PC-3 (cell line): ENCODE measurements around the gene DLD. TPM values are rescaled to one million over a fixed set of nuclear protein-coding genes. Genes with fewer than 3 reads are reported as not detected.
A peak's percentile ranks its signal among the peaks of the same experiment; 100 is the strongest.

ENCODE experiments used
- ATAC-seq: fragments of 200-7000 bp; cut with Tn5 transposase; 2 replicates; pipeline ENCODE4 v1.9.1; 2020; ENCODE audit warnings: mild to moderate bottlenecking, moderate library complexity
- BruUV-seq: library from RNA; stranded (reverse); fragments of 400-500 nt; replicated peaks from 2 replicates; lab custom pipeline; 2021; lab: Mats Ljungman, UMichigan
- CTCF ChIA-PET: fragments of 300-600 bp; sonication (Branson Sonifier 250); formaldehyde crosslinking; loops from one replicate; lab custom pipeline; 2022; ENCODE audit warnings: antibody characterized with exemption; lab: Charles Lee
- POLR2A ChIA-PET: fragments of 300-600 bp; sonication (Branson Sonifier 250); formaldehyde crosslinking; loops from one replicate; lab custom pipeline; 2022; ENCODE audit warnings: antibody characterized with exemption; ENCODE audit not compliant: unreplicated experiment; lab: Charles Lee
- DNase-seq: peaks from one replicate; pipeline ENCODE4 v3.0.0-alpha.2; 2015
- H2AFZ ChIP-seq: fragments of 300-600 bp; sonication (generic); 2 replicates; pipeline ENCODE4 v1.6.0; 2016; ENCODE audit warnings: antibody characterized with exemption, low read length
- H3F3A ChIP-seq: fragments of 300-600 bp; sonication (generic); one replicate; pipeline ENCODE4 v1.6.0; 2017; ENCODE audit warnings: antibody characterized with exemption, low read length, control low read depth, mild to moderate bottlenecking; ENCODE audit not compliant: unreplicated experiment
- H3K27ac ChIP-seq: fragments of 300-600 bp; sonication (generic); 2 replicates; pipeline ENCODE4 v1.5.1; 2016; ENCODE audit warnings: mild to moderate bottlenecking, low read length
- H3K27me3 ChIP-seq: fragments of 300-600 bp; sonication (generic); 2 replicates; pipeline ENCODE4 v1.6.1; 2016; ENCODE audit warnings: low read length, mixed read lengths
- H3K36me3 ChIP-seq: fragments of 300-600 bp; sonication (generic); 2 replicates; pipeline ENCODE4 v1.6.1; 2016; ENCODE audit warnings: low read depth, mixed run types, low read length, mixed read lengths
- H3K4me1 ChIP-seq: fragments of 300-600 bp; sonication (generic); 2 replicates; pipeline ENCODE4 v1.5.1; 2016; ENCODE audit warnings: low read length; ENCODE audit not compliant: insufficient read depth
- H3K4me2 ChIP-seq: fragments of 300-600 bp; sonication (generic); 2 replicates; pipeline ENCODE4 v1.6.0; 2016; ENCODE audit warnings: low read length
- H3K4me3 ChIP-seq: fragments of 300-600 bp; sonication (generic); 2 replicates; pipeline ENCODE4 v1.5.1; 2016; ENCODE audit warnings: mild to moderate bottlenecking, low read length, mixed read lengths
- H3K79me2 ChIP-seq: fragments of 300-600 bp; sonication (generic); 2 replicates; pipeline ENCODE4 v1.6.1; 2017; ENCODE audit warnings: low read length, mixed read lengths
- H3K9ac ChIP-seq: fragments of 300-600 bp; sonication (generic); 2 replicates; pipeline ENCODE4 v1.6.0; 2016; ENCODE audit warnings: mild to moderate bottlenecking, low read length
- H3K9me2 ChIP-seq: fragments of 300-600 bp; sonication (generic); replicated peaks from 2 replicates; pipeline ENCODE4 v1.6.1; 2016; ENCODE audit warnings: mixed run types, low read length, mixed read lengths
- H3K9me3 ChIP-seq: fragments of 300-600 bp; sonication (generic); 2 replicates; pipeline ENCODE4 v1.6.1; 2016; ENCODE audit warnings: low read length, mixed read lengths
- H4K20me1 ChIP-seq: fragments of 300-600 bp; sonication (generic); 2 replicates; pipeline ENCODE4 v1.6.1; 2016; ENCODE audit warnings: low read length, mixed read lengths
- CTCF ChIP-seq: fragments of 300-600 bp; sonication (generic); conservative IDR thresholded peaks from 2 replicates; pipeline ENCODE4 v1.5.1; 2017; ENCODE audit warnings: antibody characterized with exemption, low read depth, mild to moderate bottlenecking, low read length
- EZH2 ChIP-seq: fragments of 300-600 bp; sonication (generic); IDR thresholded peaks from one replicate; pipeline ENCODE4 v1.6.1; 2017; ENCODE audit warnings: antibody characterized with exemption, mild to moderate bottlenecking, low read length; ENCODE audit not compliant: unreplicated experiment
- EZH2phosphoT487 ChIP-seq: fragments of 300-600 bp; sonication (generic); IDR thresholded peaks from 2 replicates; pipeline ENCODE4 v1.6.1; 2018; ENCODE audit warnings: mild to moderate bottlenecking, antibody characterized with exemption, low read length, borderline replicate concordance
- intact Hi-C: fragments of 100-400 bp; cut with micrococcal nuclease; formaldehyde crosslinking; loops from 2 replicates; pipeline ENCODE4 v1.9.0; 2023
- total RNA-seq: library from RNA; depleted of rRNA; stranded (reverse); fragments of >200 nt; gene quantifications from 2 replicates; pipeline ENCODE4 v1.2.3, GENCODE V29; 2014

Gene DLD
- total RNA-seq, 1 experiment from 2014 or later: 64.0 TPM

- ChIA-PET CTCF (interaction anchor here (0.6 to 2.5 kb wide), 10 partner anchors 12 to 1227 kb away, joined by 3 to 24 read pairs (median 3); partner anchors contain the start of gene CBLL1), POLR2A (interaction anchor here (0.6 kb wide), 1 partner anchor 299 kb away, joined by 3 read pairs; no protein-coding TSS in a partner anchor)
- H3K9me2 ChIP-seq: no peaks in the 10 kb centered on the region
- DNase-seq (peak; percentile 70), ATAC-seq (peak; percentile 78)
- BruUV-seq: no TSS peak
- no peaks in the 10 kb centered on the region for H3K27me3 ChIP-seq
- intact Hi-C loops: loop anchor here (1.0 to 10.0 kb wide), 5 partner anchors 136 to 735 kb away; partner anchors contain the start of gene BCAP29
- no peaks in the 10 kb centered on the region for H3K79me2 ChIP-seq
- TF ChIP-seq EZH2 (no peak), CTCF (peak; percentile 79), EZH2phosphoT487 (no peak)
- H3K4me2 ChIP-seq: peak overlapping the region; percentile 75
- no peaks in the 10 kb centered on the region for H4K20me1 ChIP-seq
- H3K27ac ChIP-seq: no peak overlapping the region
- no peak overlapping the region for H3K9ac ChIP-seq
- peak overlapping the region; percentile 70 for H2AFZ ChIP-seq
- no peaks in the 10 kb centered on the region for H3K36me3 ChIP-seq
- H3K4me1 ChIP-seq: peaks cover 5% of the 10 kb centered on the region; the same call in 1 of the 2 replicates
- no peaks in the 10 kb centered on the region for H3K9me3 ChIP-seq
- H3F3A ChIP-seq: no peaks in the 10 kb centered on the region
- peak overlapping the region; percentile 38; the same call in 1 of the 2 replicates for H3K4me3 ChIP-seq
Observed at GRCh38 chr7:107879400-107880035, 11.5 kb upstream of the DLD start.

GRCh38 chr7:107882766-107883165, 8.2 kb upstream of the DLD start:
- no peaks in the 10 kb centered on the region for H3F3A ChIP-seq
- H3K79me2 ChIP-seq: no peaks in the 10 kb centered on the region
- no TSS peak for BruUV-seq
- no peaks in the 10 kb centered on the region for H3K9me2 ChIP-seq
- ATAC-seq (no peak), DNase-seq (no peak)
- H3K9ac ChIP-seq: no peak overlapping the region
- H3K27me3 ChIP-seq: no peaks in the 10 kb centered on the region
- no peak for TF ChIP-seq CTCF
- no peak for TF ChIP-seq EZH2
- TF ChIP-seq EZH2phosphoT487: no peak
- CTCF ChIA-PET: no interaction called here
- no peak overlapping the region for H2AFZ ChIP-seq
- H3K4me1 ChIP-seq: peaks cover 5% of the 10 kb centered on the region; the same call in 1 of the 2 replicates
- no peak overlapping the region for H3K4me2 ChIP-seq
- H3K36me3 ChIP-seq: no peaks in the 10 kb centered on the region
- no peaks in the 10 kb centered on the region for H4K20me1 ChIP-seq
- intact Hi-C loops: no loop called here
- POLR2A ChIA-PET: no interaction called here
- H3K4me3 ChIP-seq: no peak overlapping the region
- H3K27ac ChIP-seq: no peak overlapping the region
- H3K9me3 ChIP-seq: no peaks in the 10 kb centered on the region
